Epithelial cell of proximal tubule (primary cell): Measurements from ENCODE around the gene SEPSECS. TPM values are rescaled to one million over a fixed set of nuclear protein-coding genes. Genes with fewer than 3 reads are reported as not detected.

Experiments
- DNase-seq: peaks from one replicate; pipeline ENCODE4 v3.0.0-alpha.2; 2011; ENCODE audit warnings: low read depth
- H3K4me3 ChIP-seq: 2 replicates; pipeline ENCODE4 v1.5.1; 2011; ENCODE audit warnings: low read depth, mild to moderate bottlenecking, low read length
- total RNA-seq: library from RNA; depleted of rRNA; stranded (reverse); fragments of >200 nt; gene quantifications from 2 replicates; pipeline ENCODE4 v1.2.3, GENCODE V29; 2015
- TF ChIP-seq, protein P1 (sequence below): conservative IDR thresholded peaks from 2 replicates; pipeline ENCODE4 v1.5.1; 2012; ENCODE audit warnings: low read depth, mild to moderate bottlenecking, low read length

The SEPSECS gene
- total RNA-seq, 1 donor from 2014 or later: 4.3 TPM

DNA sequence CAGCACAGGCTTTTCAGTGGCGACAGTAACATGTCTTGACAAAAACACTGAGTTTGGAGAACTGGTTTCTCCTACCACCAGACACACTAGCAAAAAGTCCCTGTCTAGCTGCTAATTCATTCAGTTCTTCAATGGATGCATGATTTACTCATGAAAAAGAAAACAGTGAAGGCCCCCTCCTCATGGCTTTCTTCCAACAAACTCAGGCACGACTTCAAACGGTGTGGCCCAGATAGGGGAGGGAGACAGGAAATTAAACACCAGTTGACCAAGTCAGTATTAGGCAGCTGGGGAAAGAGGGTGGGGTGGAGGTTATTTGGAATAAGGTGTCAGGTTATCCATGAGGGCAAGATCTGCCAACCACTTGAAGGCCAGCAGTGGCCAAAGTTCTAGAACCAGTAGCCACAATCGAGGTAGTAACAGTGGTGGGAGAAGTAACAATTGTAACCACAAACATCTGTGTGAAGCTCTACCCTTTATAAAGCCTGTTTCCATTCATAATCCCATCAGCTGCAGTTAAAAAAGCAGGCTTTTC lies 60.2 kb downstream of the SEPSECS start:
- no peak overlapping the region for H3K4me3 ChIP-seq
- TF ChIP-seq, protein P1, sequence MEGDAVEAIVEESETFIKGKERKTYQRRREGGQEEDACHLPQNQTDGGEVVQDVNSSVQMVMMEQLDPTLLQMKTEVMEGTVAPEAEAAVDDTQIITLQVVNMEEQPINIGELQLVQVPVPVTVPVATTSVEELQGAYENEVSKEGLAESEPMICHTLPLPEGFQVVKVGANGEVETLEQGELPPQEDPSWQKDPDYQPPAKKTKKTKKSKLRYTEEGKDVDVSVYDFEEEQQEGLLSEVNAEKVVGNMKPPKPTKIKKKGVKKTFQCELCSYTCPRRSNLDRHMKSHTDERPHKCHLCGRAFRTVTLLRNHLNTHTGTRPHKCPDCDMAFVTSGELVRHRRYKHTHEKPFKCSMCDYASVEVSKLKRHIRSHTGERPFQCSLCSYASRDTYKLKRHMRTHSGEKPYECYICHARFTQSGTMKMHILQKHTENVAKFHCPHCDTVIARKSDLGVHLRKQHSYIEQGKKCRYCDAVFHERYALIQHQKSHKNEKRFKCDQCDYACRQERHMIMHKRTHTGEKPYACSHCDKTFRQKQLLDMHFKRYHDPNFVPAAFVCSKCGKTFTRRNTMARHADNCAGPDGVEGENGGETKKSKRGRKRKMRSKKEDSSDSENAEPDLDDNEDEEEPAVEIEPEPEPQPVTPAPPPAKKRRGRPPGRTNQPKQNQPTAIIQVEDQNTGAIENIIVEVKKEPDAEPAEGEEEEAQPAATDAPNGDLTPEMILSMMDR: no peak
- no peak for DNase-seq

DNA sequence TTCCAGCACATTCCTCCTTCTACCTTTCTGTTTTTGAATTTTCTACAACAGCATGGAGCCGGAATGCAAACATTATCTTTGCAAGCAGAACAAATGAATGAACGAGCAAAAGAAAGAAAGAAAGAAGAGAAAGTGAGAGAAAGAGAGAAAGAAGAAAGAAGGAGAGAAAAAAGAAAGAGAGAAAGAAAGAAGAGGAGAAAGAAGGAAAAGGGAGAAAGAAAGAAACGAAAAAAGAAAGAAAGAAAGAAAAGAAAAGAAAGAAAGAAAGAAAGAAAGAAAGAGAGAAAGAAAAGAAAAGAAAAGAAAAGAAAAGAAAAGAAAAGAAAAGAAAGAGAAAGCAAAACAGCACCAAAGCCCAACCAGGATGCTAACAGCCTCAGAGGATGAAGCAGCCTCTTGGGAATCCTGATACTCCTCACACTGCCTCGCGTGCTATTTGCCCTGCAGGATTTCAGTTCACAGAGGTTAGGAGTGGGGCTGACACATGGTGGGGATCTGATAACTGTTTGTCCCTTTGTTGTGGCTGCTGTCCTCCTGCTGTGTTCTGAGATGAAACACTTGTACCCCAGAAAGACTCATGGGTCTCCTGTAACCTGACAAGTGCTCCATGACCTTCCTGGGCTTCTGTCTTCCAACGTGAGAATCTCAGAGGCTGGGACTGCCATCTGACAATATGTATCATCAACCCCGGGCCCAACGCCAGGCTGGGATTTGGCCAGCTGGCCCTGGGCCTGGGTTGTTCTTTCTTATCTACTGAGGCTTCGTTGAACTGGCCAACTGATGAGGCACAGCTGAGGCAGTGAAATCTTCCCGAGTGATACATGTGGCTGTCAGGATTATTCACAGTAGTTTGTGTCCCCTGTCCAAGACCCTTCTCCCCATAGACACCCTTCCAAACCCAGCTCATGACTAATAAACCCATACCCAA lies 61.0 kb downstream of the SEPSECS start:
- TF ChIP-seq, protein P1: no peak
- no peak for DNase-seq
- H3K4me3 ChIP-seq: no peak overlapping the region

DNA sequence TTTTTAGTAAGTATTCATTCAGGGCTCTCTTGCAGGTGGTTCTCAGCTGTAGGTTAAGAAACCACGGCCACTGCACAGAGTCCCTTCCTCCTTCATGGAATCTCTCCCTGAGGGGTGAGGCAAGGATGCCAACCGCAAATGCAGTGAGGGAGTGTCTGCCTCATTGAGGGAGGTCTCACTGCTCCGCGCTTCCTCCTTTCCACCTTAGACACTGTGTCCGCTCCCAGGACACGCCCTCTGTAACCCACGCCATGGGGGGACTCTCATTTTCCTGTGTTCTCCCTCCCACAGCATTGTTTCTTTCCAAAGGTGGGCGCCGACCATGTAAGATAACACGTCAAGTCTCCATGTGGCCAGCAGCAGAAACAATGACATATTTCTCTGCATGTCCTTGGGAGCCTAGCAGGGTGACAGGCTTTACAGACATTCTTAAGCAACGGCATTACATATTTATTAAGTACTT lies 63.2 kb downstream of the SEPSECS start:
- no peak for DNase-seq
- TF ChIP-seq, protein P1: no peak
- H3K4me3 ChIP-seq: no peak overlapping the region

DNA sequence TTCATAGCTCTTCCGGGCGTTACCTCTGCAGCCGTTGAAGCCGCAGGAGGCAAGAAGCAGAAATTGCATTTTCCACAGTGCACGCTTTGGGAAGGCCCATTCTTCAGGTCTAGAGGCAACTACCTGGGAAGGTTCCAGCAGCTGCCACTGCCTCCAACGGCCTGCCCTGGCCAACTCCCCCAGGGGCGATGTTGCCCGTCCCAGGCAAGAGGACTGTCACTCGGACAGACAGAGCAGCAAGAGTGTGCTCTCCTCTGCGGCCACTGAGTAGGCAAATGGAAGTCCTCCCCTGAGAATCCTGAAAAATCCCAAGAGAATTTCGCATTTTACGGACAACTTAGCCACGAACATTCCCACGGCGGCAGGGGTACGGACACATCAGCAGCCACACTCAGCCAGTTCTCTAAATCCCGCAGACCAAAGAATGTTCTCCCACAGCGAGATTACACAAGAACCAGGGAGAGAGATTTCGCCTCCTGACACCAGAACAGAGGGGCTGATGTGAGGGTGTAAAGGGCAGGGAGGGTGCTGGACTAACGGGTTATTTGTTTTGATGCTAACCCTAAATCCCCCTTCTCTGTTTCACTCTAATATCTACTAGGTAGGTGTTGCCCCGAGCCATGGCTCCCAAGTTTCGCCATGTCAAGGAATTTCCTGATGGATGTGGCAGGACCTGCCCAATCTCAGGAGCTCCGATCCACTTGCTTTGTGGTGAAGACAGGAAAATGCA lies 63.8 kb downstream of the SEPSECS start:
- no peak for DNase-seq

DNA sequence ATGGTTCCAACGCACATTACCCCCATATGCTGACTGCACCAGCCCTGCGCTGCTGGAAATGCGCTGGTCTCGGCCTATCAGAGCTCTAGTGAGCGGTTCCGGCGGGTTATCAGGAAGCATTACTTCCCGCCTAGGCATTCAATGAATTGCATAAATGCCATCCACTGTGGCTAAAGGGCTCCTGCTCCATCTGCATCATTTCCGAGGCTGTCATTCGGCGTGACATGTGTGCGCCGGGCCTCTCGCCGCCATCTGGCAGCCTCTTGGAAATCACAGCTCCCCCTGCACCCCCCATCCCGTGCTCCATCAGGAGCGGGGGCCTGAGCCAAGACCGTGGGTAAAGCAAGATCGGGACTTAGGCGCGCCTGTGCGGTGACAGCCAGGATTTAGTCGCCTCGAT lies 64.4 kb downstream of the SEPSECS start:
- TF ChIP-seq, protein P1: no peak
- DNase-seq: no peak
- no peak overlapping the region for H3K4me3 ChIP-seq

More for the DNA sequence above, 63.8 kb downstream of the SEPSECS start:
- H3K4me3 ChIP-seq: no peak overlapping the region
- TF ChIP-seq, protein P1: no peak

DNA sequence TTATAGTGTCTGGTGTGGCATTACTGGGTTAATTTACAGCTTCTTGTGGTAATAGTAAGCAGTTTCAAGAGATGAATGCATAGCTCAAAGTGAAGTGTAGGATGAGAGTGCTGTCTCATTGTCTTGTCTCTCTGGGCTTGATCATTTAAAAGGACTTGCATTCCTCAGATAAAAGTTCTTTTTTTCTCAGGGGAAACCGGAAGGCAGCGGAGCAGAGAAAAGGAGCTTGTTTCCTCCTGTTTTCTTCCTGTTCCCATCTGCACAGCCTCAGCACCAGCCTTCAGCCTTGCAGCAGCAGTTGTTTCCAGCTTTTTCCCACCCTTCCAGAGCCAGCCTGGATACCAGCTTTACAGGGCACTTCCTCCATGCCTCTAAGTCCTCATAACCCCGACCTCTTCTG lies 68.1 kb downstream of the SEPSECS start:
- no peak overlapping the region for H3K4me3 ChIP-seq
- TF ChIP-seq, protein P1: no peak
- no peak for DNase-seq
